ENCODE data around the gene PKNOX1. TPM values are rescaled to one million over a fixed set of nuclear protein-coding genes. Genes with fewer than 3 reads are reported as not detected.
A peak's percentile ranks its signal among the peaks of the same experiment; 100 is the strongest.

Gene PKNOX1
- total RNA-seq, 1 experiment from 2014 or later, result 43.4 TPM

DNA sequence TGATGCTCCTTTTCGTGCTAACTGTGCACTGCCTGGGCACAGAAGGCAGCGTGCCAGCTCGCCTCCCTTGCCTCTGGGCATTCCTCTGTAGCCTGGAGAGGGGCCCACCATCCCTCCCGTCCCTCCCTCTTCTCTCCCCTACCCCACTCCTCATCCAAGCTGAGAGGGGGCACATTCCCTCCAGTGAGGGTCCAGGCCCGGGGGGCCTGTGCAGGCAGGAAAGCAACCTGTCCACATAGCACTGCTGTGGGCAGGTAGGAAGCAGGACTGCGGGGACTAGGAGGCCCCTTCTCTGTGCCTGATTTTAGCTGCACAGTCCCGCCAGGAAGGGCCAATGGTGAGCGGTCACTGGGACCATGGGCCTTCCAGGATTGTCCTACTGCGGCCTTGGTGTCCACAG, 10.3 kb upstream of the PKNOX1 start:
- H3K79me1 ChIP-seq (ENCODE audit: insufficient read depth, low read depth, low read length, poor library complexity, severe bottlenecking), result no peaks in the 10 kb centered on the region
- no peak overlapping the region for H3K18ac ChIP-seq (ENCODE audit: insufficient read length, low read depth, low read length)
- no peak overlapping the region for H2BK5ac ChIP-seq (ENCODE audit: insufficient read length, low read length)
- no peak overlapping the region for H4K91ac ChIP-seq (ENCODE audit: insufficient read length, low read depth, low read length)
- H3K9me3 ChIP-seq (ENCODE audit: control insufficient read depth, low read depth, low read length), result no peaks in the 10 kb centered on the region
- peaks cover 25 to 26% of the 10 kb centered on the region in 2 experiments for H3K4me1 Mint-ChIP-seq
- no CpG with 5 or more reads among the region's 9 CpGs for whole genome bisulfite sequencing (ENCODE audit: extremely low coverage, insufficient read length, low lambda C conversion rate)
- no peak overlapping the region for H4K8ac ChIP-seq (replicated peaks; ENCODE audit: insufficient read length, low read depth, low read length)
- no peak overlapping the region for H3K14ac ChIP-seq (ENCODE audit: insufficient read depth, low read length)
- H2AFZ ChIP-seq (ENCODE audit: low read length), result no peak overlapping the region
- no peak overlapping the region for H2AK5ac ChIP-seq (ENCODE audit: insufficient read length, low read length)
- no peaks in the 10 kb centered on the region for H3K27me3 Mint-ChIP-seq (ENCODE audit: low read depth)
- H2BK120ac ChIP-seq (ENCODE audit: low read depth, low read length, poor library complexity, severe bottlenecking), result no peak overlapping the region
- H3K56ac ChIP-seq (ENCODE audit: insufficient read length, low read depth, low read length), result no peak overlapping the region
- no peak overlapping the region for H3K4ac ChIP-seq (ENCODE audit: low read depth, low read length)
- no peaks in the 10 kb centered on the region for H4K20me1 ChIP-seq (ENCODE audit: control insufficient read depth, insufficient read depth, insufficient read length)
- H3K4me1 ChIP-seq (ENCODE audit: insufficient read depth, low read length), result no peaks in the 10 kb centered on the region; the same call in 1 of the 2 replicates
- H3K9me3 Mint-ChIP-seq, result peaks cover 0 to 2% of the 10 kb centered on the region in 2 experiments; a peak in 1 of 5 replicates
- no peak overlapping the region for H3K9ac ChIP-seq (ENCODE audit: extremely low read depth, insufficient read length, low read length)
- H3K36me3 Mint-ChIP-seq (ENCODE audit: insufficient read depth in 1 of 3, low read depth in 3 of 3), result peaks cover 0 to 1% (median under 1%) of the 10 kb centered on the region in 3 experiments; a peak in 2 of 7 replicates
- H3K27me3 ChIP-seq (ENCODE audit: insufficient read depth, low read length), result no peaks in the 10 kb centered on the region
- H3K27ac Mint-ChIP-seq, result peak overlapping the region in 1 of 3 experiments; percentile 43; a peak in 3 of 7 replicates
- H3K4me2 ChIP-seq (ENCODE audit: insufficient read depth, insufficient read length, low read length), result no peak overlapping the region
- no peak overlapping the region for H4K5ac ChIP-seq (ENCODE audit: insufficient read length, low read depth, low read length)
- H3K79me2 ChIP-seq (ENCODE audit: insufficient read depth, low read length), result no peaks in the 10 kb centered on the region
- H3K23me2 ChIP-seq (ENCODE audit: insufficient read length, low read depth, low read length, poor library complexity, severe bottlenecking), result no peaks in the 10 kb centered on the region
- H3K27ac ChIP-seq (ENCODE audit: insufficient read length, low read depth, low read length), result no peak overlapping the region
- H2BK20ac ChIP-seq (ENCODE audit: low read depth, low read length, poor library complexity, severe bottlenecking), result no peak overlapping the region
- H3T11ph ChIP-seq (ENCODE audit: low read length), result no peak overlapping the region
- peak overlapping the region; percentile 13 for H2BK12ac ChIP-seq (ENCODE audit: insufficient read length, low read depth, low read length)
- H2BK15ac ChIP-seq (ENCODE audit: low read depth, low read length), result no peak overlapping the region
- H3K4me3 Mint-ChIP-seq, result no peak overlapping the region
- no peak for DNase-seq
- H3K23ac ChIP-seq (ENCODE audit: insufficient read length, low read depth, low read length), result no peak overlapping the region
- TF ChIP-seq CTCF (conservative IDR thresholded peaks at IDR 0.05), result no peak

Measured in H9 (cell line).